GM23338 (cell line): ENCODE data around the gene CACNG3. TPM values are rescaled to one million over a fixed set of nuclear protein-coding genes. Genes with fewer than 3 reads are reported as not detected.

Experiments used
- ATAC-seq: fragments of 200-7000 bp; cut with Tn5 transposase; 3 replicates; pipeline ENCODE4 v1.9.1; 2020
- DNase-seq: peaks from one replicate; pipeline ENCODE4 v3.0.0-alpha.2; 2015; ENCODE audit warnings: low spot score
- H2AFZ ChIP-seq: fragments of 200-600 bp; sonication (generic); 2 replicates; pipeline ENCODE4 v1.8.0; 2016; ENCODE audit warnings: antibody characterized with exemption, mild to moderate bottlenecking, moderate library complexity
- H3F3A ChIP-seq: fragments of 200-600 bp; sonication (generic); replicated peaks from 2 replicates; pipeline ENCODE4 v1.8.0; 2017; ENCODE audit warnings: antibody characterized with exemption, mixed run types, low read depth
- H3K27ac ChIP-seq: fragments of 200-600 bp; sonication (generic); 2 replicates; pipeline ENCODE4 v1.6.1; 2016; ENCODE audit warnings: low read depth
- H3K27me3 ChIP-seq: fragments of 200-600 bp; sonication (generic); 2 replicates; pipeline ENCODE4 v1.8.0; 2016; ENCODE audit warnings: mild to moderate bottlenecking, mixed run types, moderate library complexity; ENCODE audit not compliant: insufficient read depth
- H3K36me3 ChIP-seq: fragments of 200-600 bp; sonication (generic); 2 replicates; pipeline ENCODE4 v1.8.0; 2016; ENCODE audit warnings: mild to moderate bottlenecking; ENCODE audit not compliant: insufficient read depth
- H3K4me1 ChIP-seq: fragments of 200-600 bp; sonication (generic); 2 replicates; pipeline ENCODE4 v1.8.0; 2016; ENCODE audit warnings: mild to moderate bottlenecking, moderate library complexity; ENCODE audit not compliant: insufficient read depth
- H3K4me2 ChIP-seq: fragments of 200-600 bp; sonication (generic); 2 replicates; pipeline ENCODE4 v1.7.1; 2017; ENCODE audit warnings: mixed run types
- H3K4me3 ChIP-seq: fragments of 200-600 bp; sonication (generic); 2 replicates; pipeline ENCODE4 v1.6.1; 2016; ENCODE audit warnings: mixed run types
- H3K79me2 ChIP-seq: fragments of 200-600 bp; sonication (generic); replicated peaks from 2 replicates; pipeline ENCODE4 v1.8.0; 2017; ENCODE audit warnings: mild to moderate bottlenecking; ENCODE audit not compliant: insufficient read depth
- H3K9me2 ChIP-seq: fragments of 200-600 bp; sonication (generic); 2 replicates; pipeline ENCODE4 v1.8.0; 2017; ENCODE audit not compliant: insufficient read depth
- H4K20me1 ChIP-seq: fragments of 200-600 bp; sonication (generic); replicated peaks from 2 replicates; pipeline ENCODE4 v1.8.0; 2017; ENCODE audit warnings: mild to moderate bottlenecking; ENCODE audit not compliant: insufficient read depth
- H3K27ac Mint-ChIP-seq: 2 replicates; pipeline ENCODE4 v1.8.0; 2020; ENCODE audit warnings: inconsistent platforms, mild to moderate bottlenecking, moderate library complexity, mixed read lengths
- H3K27me3 Mint-ChIP-seq: 3 replicates; pipeline ENCODE4 v1.8.0; 2022; ENCODE audit warnings: low read depth, mild to moderate bottlenecking, moderate library complexity, mixed read lengths, inconsistent platforms; ENCODE audit not compliant: insufficient read depth, poor library complexity
- H3K36me3 Mint-ChIP-seq: 3 replicates; pipeline ENCODE4 v1.8.0; 2021; ENCODE audit warnings: low read depth, mild to moderate bottlenecking, inconsistent platforms, moderate library complexity, mixed read lengths
- H3K4me1 Mint-ChIP-seq: 3 replicates; pipeline ENCODE4 v1.8.0; 2020; ENCODE audit warnings: mild to moderate bottlenecking, inconsistent platforms, mixed read lengths
- H3K4me3 Mint-ChIP-seq: 3 replicates; pipeline ENCODE4 v1.8.0; 2021; ENCODE audit warnings: moderate library complexity, mild to moderate bottlenecking, inconsistent platforms, mixed read lengths
- H3K9me3 Mint-ChIP-seq: 3 replicates; pipeline ENCODE4 v1.8.0; 2020; ENCODE audit warnings: moderate library complexity, mild to moderate bottlenecking, inconsistent platforms, mixed read lengths
- CTCF ChIP-seq, 2 experiments: fragments of 200-600 bp in 1 of 2; sonication (generic) in 1 of 2; conservative IDR thresholded peaks; 2 replicates each; pipeline versions ENCODE4 v1.5.1 to v1.6.1; 2016 to 2017; ENCODE audit warnings: antibody characterized with exemption in 2 of 2, low read depth in 2 of 2, mild to moderate bottlenecking in 2 of 2, moderate library complexity in 1 of 2
- ZNF462 ChIP-seq: fragments of 250-450 bp; sonication (Bioruptor Pico); IDR thresholded peaks from 2 replicates; pipeline ENCODE4 v1.5.0; 2020; ENCODE audit warnings: mild to moderate bottlenecking, moderate library complexity
- polyA plus RNA-seq: library from polyadenylated mRNA; unstranded; fragments of >200 nt; fragmentation: Nextera tagmentation; extraction: Ambion mirVana; gene quantifications from 2 replicates; pipeline ENCODE4 v1.2.1, GENCODE V29; 2016
- small RNA-seq: library from RNA; depleted of rRNA; stranded (forward); fragments of <200 nt; gene quantifications from one replicate; pipeline ENCODE3, GENCODE V24; 2014; ENCODE audit warnings: low replicate concordance
- total RNA-seq: library from RNA; depleted of rRNA; stranded (reverse); fragments of >200 nt; shearing (Covaris generic); gene quantifications from 2 replicates; pipeline ENCODE4 v1.2.3, GENCODE V29; 2014

The CACNG3 gene
- total and polyA plus RNA-seq, 2 experiments from 2014 or later, result not detected

DNA sequence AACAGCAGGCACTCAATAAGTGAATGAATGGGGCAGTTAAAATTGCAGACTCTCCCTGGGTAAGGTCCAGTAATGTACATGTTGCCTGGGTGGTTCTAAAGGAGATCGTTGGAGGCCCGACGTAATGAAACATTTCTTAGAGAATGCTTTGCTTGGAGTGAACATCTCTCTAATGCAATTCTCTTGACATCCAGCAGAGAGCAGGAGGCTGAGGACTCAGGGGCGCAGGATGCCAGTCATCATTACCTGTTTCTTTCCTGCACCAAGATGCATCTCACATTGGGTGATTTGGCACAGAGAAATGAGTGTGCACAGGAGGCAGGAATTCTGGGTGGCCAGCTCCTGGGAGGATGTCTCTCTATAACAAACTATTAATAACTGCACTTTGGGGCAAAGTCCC lies 152.9 kb downstream of the CACNG3 start:
- no peak overlapping the region for H3K4me3 ChIP-seq
- Mint-ChIP-seq H3K4me1 (no peaks in the 10 kb centered on the region), H3K27ac (no peak overlapping the region), H3K4me3 (no peak overlapping the region), H3K36me3 (no peaks in the 10 kb centered on the region), H3K27me3 (no peaks in the 10 kb centered on the region), H3K9me3 (peaks cover 3% of the 10 kb centered on the region; the same call in 2 of the 3 replicates)
- no peaks in the 10 kb centered on the region for H3K36me3 ChIP-seq
- H3K27me3 ChIP-seq, result no peaks in the 10 kb centered on the region
- H3K79me2 ChIP-seq, result no peaks in the 10 kb centered on the region
- no peaks in the 10 kb centered on the region for H4K20me1 ChIP-seq
- DNase-seq (peak; percentile 68), ATAC-seq (peak; percentile 76)
- H3K4me1 ChIP-seq, result no peaks in the 10 kb centered on the region
- H3K4me2 ChIP-seq, result no peak overlapping the region
- H3K9me2 ChIP-seq, result peaks cover 6% of the 10 kb centered on the region; the same call in 1 of the 2 replicates
- no peak overlapping the region for H3K27ac ChIP-seq
- H2AFZ ChIP-seq, result 0 out of 2 replicates have a peak overlapping the region, but pooled peaks have one; percentile 56
- TF ChIP-seq CTCF (conservative IDR thresholded peaks at IDR 0.05; ENCODE audit: low read depth in 2 of 2) (peak; percentile 62 to 67), ZNF462 (CRISPR knock-in tag) (no peak)
- H3F3A ChIP-seq, result no peaks in the 10 kb centered on the region

Small RNA genes within 50 kb of the gene (small RNA-seq; reads per million reads assigned to genes)
- gene RF00408, result not detected
- gene RNU7-24P, result not detected
